NCI-H510A treated with DMSO at 0.1 percent for 48 hours (cell line): ENCODE results near the gene MGME1.

Experiments
- DNase-seq: peaks from one replicate; lab custom pipeline; 2025; lab: John Stamatoyannopoulos, UW

The MGME1 gene

DNA sequence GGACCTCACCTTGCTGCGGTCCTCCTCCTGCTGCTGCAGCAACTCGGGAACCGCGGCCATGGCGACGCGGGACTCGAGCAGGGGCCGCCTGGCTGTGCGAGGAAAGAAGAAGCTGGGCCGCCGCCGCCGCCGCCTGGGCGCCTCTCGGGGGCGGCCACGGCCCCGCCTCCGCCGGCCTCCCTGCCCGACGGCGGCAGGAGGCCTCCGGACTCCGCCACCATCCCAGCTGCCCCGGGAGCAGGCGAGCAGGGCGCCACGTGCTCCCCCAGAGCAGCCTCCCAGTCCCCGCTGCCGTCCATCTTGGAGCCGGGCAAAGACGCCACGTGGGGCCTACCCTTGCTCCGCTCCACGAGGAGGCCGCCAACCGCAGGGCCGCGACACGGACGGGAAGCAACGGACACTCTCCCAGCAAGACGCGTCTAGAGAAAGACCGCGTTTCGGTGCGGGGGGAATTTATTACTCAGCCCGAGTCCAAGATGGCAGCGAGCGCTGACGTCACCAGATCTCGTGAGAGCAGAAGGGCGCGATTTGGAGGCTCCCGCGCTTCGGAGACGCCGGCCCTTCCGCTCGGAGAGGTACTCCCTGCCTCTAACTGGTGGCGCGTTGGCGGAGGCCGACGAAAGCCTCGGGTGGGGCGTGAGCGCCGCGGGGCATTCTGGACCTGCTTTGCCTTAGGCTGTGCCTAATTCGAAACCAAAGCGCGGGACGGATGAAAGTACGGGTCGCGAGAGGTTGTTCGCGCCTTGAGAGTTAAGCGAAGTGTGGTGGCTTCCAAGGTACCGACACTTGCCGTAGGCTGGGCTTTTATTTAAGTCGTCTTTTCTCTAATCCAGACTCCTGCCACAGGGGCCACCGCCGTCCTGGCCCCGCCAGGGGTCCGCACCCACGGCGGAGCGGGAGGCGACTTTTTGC lies at the start of gene MGME1, which contains the start of gene SNX5:
Gene MGME1 (plus strand): TSS at position 653 of the 912 bp plus-strand sequence. CDS start 842 bp downstream, outside the sequence.
Gene SNX5 (minus strand): TSS at position 429 of the 912 bp plus-strand sequence. CDS start 369 bp downstream, at position 60.
- peak; percentile 99 for DNase-seq

DNA sequence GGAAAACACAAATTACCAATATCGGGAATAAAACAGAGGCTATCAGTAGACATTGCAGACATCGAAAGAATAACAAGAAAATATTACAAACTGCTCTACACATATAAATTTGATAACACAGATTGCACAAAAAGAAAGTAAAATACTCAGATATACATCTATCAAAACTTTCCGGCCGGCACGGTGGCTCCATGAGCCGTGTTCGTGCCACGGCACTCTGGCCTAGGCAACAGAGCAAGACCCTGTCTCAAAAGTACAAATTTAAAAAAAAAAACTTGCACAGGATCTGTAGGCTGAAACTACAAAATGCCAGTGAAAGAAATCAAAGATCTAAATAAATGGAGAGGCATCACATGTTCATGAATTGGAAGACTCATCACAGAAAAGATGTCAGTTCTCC lies 49.7 kb upstream of the MGME1 start:
- no peak for DNase-seq

- no peak for DNase-seq
These were observed 47.0 kb upstream of the MGME1 start for GRCh38 chr20:17921774-17922173.

- DNase-seq = no peak
These were observed 43.5 kb upstream of the MGME1 start for GRCh38 chr20:17925141-17925939.

DNA sequence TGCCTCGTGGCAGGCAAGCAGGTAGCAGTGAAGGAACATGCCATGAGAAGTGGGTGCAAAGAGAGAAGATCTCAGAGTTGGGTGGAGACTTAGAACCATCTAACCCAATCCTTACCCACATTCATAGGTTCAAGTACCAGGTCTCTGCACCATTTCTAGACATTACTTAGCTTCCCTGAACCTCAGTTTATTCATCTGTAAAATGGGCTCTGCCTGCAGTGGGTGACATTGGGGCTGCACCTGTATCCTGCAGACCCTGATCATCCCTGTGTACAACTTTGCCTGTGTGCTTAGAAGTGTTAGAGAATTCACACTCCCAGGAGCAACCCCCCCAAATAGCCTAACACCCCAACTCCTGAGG lies 42.9 kb upstream of the MGME1 start:
- no peak for DNase-seq

DNA sequence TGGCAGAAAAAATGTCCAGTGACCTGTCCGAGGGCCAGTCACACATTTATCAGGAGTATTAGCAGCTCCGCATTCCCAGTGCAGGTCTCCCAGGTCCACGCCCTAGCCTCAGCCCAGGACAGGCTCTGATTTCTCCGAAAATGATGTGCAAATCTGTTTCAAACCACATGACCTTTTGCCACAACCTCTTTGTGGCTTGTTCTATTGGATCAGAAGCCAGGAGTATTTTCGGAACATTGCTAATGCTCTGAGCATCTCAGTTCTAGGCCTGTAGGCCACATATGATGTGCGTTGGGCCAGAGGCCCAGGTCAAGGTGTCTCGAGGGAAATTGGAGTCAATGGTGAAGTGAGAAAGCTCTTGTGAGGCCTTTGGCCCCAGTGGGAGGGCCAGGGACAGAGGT lies 40.6 kb upstream of the MGME1 start:
- DNase-seq = no peak

DNA sequence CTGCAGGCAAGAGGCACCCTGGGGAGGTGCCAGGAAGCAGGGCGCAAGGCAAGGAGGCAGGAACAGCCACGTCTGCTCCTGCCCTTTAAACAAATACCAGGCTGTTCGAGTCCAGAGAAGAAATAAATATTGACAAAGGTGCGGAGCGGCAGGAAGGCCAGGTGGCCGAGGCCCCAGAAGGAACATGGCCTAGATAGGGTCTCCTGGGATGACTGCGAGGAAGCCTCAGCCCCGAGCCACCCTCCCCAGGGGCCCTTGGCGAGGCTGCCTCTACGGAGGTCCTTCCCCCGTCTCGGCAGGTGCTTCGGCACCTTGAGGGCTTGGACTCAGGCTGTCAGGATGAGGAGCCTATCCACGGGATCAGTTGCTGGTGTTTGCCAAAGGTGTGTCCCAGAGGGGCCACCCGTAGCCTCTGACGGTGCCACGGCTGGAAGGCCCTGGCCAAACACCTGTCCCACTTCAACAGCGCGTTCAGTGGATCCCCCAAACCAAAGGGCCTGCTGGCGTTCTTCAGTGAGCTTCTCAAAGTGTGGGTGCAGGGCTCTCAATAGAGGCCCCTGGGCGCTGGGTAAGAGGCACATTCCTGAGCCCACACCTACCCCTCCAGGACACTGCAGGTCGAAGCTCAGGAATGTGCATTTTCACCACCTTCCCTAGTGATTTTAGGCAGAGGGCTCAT lies 40.0 kb upstream of the MGME1 start:
- DNase-seq = peak; percentile 91

DNA sequence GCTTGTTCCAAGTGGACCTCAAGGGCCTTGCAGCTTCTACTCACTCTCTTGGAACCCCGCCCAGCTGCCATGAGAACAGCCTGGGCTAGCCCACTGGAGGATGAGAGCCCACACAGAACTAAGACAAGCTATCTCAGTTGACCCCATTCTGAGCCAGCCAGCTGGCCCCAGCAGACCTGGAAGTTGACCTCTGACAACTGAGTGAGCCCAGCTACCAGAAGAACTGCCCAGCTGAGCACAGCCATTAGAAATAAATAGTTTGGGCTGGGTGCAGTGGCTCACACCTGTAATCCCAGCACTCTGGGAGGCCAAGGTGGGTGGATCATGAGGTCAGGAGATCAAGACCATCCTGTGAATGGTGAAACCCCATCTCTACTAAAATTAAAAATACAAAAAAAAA lies 37.3 kb upstream of the MGME1 start:
- no peak for DNase-seq

GRCh38 chr20:17932396-17932795 lies 36.4 kb upstream of the MGME1 start:
- no peak for DNase-seq

DNA sequence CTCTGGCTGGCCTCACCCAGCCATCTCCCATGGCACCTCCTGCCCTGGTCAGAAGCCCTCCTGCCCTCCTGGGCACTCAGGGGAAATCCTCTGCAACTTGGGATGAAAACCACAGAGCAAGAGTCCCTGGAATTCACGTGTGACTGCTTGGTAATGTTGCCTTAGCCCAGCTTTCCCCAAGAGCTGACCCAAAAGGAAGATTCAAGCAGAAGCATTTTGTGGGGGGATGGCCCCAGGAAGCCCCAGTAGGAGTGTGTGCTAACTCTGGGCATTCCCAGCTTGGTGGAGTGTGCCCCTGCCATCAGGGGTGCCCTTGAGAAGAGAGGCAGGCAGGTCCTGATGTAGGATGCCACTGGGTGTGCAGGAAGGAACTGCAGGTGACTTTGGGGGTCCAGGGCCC lies 35.7 kb upstream of the MGME1 start:
- no peak for DNase-seq

GRCh38 chr20:17933711-17934110 lies 35.1 kb upstream of the MGME1 start:
- DNase-seq = no peak

DNA sequence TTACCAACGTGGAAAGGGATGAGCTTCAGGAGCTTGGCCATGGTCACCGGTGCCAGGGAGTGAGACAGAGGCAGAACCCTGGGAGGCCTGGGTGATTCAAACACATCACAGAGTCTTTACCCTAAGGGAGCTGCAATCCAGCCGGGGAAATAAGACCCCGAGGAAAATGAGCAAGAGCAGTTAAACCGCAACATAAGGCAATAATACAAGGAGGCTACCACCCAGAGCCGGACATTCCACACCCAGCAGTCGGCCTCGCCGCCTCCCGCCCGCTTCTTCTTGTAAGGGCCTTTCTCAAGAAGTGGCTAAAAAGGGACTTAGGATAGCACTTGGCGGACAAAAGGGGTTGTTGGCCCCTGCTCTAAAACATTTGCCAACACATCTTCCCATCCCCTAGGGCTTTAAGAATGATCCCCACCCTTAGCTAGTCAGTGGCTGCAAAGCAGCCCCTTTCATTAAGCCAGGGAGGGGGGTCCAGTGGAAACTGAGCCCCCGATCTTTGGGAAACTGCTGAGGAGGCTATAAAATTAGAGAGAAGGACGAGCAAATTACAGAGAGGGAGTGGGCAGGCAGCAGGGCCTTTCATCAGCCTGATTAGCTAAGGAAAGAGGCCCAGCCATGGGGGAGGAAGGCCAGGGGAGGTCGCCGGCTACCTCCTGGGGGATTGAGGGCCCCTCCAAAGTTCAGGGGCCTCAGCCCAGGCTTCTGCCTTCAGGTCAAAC lies 34.5 kb upstream of the MGME1 start:
- no peak for DNase-seq

DNA sequence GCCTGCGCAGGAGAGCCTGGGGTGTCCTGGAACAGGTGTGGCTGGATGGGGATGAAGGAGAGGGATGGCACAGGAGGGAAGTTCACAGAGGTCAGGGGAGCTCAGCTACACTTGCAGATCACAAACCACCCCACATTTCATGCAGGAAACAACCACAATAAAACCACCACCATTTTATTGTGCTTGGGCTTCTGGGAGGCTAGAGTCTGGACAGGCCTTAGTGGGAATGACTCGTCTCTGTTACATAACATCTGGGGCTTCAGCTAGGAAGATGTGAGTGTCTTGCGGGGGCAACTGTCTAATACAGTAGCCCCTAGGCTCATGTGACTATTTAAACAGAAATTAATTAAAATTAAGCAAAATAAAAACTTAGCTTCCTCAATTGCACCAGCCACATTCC lies 33.6 kb upstream of the MGME1 start:
- no peak for DNase-seq

GRCh38 chr20:17935761-17936160 lies 33.1 kb upstream of the MGME1 start:
- no peak for DNase-seq

DNA sequence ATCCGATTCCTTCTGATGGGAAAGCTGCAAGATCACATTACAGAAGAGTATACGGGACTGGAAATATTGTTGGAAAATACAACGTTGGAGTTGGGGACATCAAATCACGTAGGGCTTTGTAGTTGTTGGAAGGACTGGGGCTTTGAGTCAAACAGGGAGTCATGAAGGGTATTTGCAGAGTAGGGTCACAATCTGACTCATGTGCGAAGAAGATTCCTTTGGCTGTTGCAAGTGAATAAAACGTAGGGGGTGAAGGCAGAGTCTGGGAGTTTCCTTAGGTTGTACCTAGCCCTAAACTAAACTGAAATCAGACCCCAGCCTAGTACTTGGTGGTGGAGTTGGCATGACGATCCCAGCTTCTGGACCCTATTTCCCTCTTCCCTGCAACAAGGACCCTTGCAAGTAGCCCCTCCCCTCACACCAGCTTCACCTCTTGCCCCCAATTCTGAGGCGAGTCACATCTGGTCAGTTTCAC lies 32.5 kb upstream of the MGME1 start:
- DNase-seq = no peak

DNA sequence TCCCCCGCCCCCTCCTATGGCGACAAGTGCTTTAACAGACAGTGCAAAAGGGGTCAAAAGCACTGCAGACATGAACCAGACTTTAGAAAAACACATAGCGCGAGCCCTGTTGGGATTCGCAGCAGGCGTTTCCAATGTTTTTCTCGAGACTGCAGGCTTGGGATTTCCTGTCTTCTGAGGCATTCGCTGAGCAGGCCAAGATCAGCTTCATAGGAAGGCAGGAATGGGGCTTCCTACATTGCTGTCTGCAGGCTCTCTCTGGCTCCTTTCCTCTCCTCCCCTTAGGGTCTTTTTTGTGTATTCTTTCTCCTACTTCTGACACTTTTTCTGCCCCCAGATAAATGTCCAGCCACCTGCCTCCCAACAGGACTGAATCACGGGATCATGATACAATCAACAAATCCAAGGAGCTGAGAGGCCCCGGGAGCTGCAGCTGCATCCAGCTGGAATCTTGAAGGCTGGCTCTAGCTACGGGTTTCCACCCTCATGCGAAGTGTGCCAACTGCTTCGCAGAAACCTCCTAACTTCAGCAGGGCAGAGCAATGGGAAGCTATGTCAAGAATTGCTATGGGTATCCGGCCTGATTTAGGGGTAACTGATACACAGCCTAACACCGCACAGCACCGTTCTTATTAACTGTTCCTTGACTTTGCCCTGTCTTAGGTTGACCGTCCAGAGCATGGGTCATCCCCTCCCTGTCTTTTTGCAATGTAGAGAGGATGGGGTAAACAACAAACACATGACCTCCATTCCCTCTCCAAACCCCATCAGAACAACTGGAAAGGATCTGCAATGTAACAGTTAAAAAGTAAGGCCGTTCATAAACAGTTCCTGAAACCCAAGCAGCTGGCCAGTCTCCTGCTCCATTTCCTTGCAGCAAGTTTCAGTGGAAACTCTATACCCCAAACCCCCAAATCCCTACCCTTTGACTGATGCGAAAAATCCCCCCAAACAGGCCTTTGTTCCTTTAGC lies 31.8 kb upstream of the MGME1 start:
- no peak for DNase-seq

DNA sequence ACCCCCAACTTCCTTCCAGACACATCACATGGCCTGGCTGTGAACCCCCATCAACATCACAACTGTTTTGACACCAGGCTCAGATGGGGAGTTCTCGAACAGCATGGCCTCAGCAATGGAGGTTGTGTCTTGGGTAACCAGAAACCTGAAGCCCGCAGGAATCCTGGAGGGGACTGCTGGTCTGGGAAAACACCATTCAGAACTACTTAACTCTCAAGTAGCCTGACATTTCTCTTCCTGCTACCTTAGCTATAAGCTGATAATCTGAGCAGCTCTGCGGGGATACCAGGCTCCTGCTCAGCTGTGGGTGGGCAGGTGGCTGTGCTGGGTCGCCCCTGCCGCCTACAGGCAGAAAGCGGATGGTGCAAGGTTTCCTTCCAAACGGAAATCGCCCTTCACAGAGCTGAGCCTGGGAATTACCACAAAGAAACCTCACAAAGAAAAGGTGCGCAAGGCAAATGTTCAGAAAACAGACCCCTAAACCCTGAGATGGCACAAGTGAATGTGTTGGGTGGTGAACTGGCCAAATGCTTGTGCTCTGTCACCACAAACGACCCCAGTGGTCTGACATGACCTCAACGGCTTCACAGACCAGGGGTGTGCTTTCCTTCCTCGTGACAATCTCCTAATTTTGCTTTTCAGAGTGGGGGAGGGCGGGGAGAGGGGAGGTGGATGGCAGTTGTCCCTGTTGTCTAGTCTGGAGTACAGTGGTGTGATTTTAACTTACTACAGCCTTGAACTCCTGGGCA lies 29.8 kb upstream of the MGME1 start:
- peak; percentile 83 for DNase-seq

GRCh38 chr20:17939622-17940223 lies 29.1 kb upstream of the MGME1 start:
- DNase-seq = no peak
